Osteoblast (primary cell): ENCODE measurements around the gene SLC22A31. TPM values are rescaled to one million over a fixed set of nuclear protein-coding genes. Genes with fewer than 3 reads are reported as not detected.
A peak's percentile ranks its signal among the peaks of the same experiment; 100 is the strongest.
"Not testable (repeated sequence)": the region's sequence is repeated elsewhere in the genome, so short reads cannot be mapped to it uniquely, and the experiment has no call there.

Experiments
- DNase-seq: peaks from one replicate; pipeline ENCODE4 v3.0.0; 2011; ENCODE audit warnings: low spot score, mixed read lengths; ENCODE audit not compliant: insufficient read length; ENCODE audit errors: missing footprints
- H2AFZ ChIP-seq: 2 replicates; pipeline ENCODE4 v1.6.0; 2011; ENCODE audit warnings: mild to moderate bottlenecking, low read length
- H3K27ac ChIP-seq: 2 replicates; pipeline ENCODE4 v1.5.1; 2011; ENCODE audit warnings: mild to moderate bottlenecking, low read depth, low read length, moderate library complexity
- H3K27me3 ChIP-seq: 2 replicates; pipeline ENCODE4 v1.6.0; 2012; ENCODE audit warnings: mild to moderate bottlenecking, control low read depth, inconsistent platforms, low read length, moderate library complexity; ENCODE audit not compliant: insufficient read depth
- H3K36me3 ChIP-seq: 2 replicates; pipeline ENCODE4 v1.5.1; 2011; ENCODE audit warnings: mild to moderate bottlenecking, low read length, control low read depth, moderate library complexity; ENCODE audit not compliant: insufficient read depth
- H3K4me1 ChIP-seq: 2 replicates; pipeline ENCODE4 v1.5.1; 2011; ENCODE audit warnings: mild to moderate bottlenecking, low read length, control low read depth, moderate library complexity; ENCODE audit not compliant: insufficient read depth
- H3K4me2 ChIP-seq: 2 replicates; pipeline ENCODE4 v1.6.0; 2011; ENCODE audit warnings: mild to moderate bottlenecking, low read length; ENCODE audit not compliant: insufficient read depth
- H3K4me3 ChIP-seq: fragments of 200-600 bp; sonication (generic); 3 replicates; pipeline ENCODE4 v1.5.1; 2012; ENCODE audit warnings: mild to moderate bottlenecking, low read length, inconsistent platforms; ENCODE audit not compliant: insufficient read depth
- H3K79me2 ChIP-seq: 2 replicates; pipeline ENCODE4 v1.6.0; 2012; ENCODE audit warnings: mild to moderate bottlenecking, low read length, control low read depth, inconsistent platforms; ENCODE audit not compliant: insufficient read depth
- H3K9me3 ChIP-seq: 2 replicates; pipeline ENCODE4 v1.5.1; 2011; ENCODE audit warnings: low read depth, low read length, control low read depth
- H4K20me1 ChIP-seq: 2 replicates; pipeline ENCODE4 v1.6.0; 2012; ENCODE audit warnings: mild to moderate bottlenecking, low read length, control low read depth; ENCODE audit not compliant: insufficient read depth
- total RNA-seq: library from RNA; depleted of rRNA; stranded (reverse); fragments of >200 nt; gene quantifications from 2 replicates; pipeline ENCODE4 v1.2.3, GENCODE V29; 2012
- TF ChIP-seq, protein P1 (sequence below): IDR thresholded peaks from 2 replicates; pipeline ENCODE4 v1.5.1; 2011; ENCODE audit warnings: mild to moderate bottlenecking, low read depth, low read length, moderate library complexity; ENCODE audit errors: extremely low read depth

SLC22A31 gene
- total RNA-seq, 1 donor: not detected

DNA sequence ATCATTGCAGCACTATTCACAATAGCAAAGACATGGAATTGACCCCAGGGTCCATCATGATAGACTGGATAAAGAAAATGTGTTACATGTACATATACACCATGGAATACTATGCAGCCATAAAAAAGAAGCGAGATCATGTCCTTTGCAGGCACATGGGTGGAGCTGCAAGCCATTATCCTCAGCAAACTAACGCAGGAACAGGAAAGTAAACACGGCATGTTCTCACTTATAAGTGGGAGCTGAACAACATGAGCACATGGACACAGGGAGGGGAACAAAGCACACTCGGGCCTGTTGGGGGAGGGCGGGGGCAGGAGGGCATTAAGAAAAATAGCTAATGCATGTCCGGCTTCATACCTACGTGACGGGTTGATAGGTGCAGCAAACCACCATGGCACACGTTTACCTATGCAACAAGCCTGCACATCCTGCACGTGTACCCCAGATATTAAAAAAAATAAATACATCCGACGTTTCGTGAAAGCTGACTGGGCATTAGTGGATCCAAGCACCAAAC is 46.1 kb upstream of the SLC22A31 start:
- H3K36me3 ChIP-seq: no peaks in the 10 kb centered on the region
- no peak for DNase-seq
- no peaks in the 10 kb centered on the region for H3K27me3 ChIP-seq
- TF ChIP-seq, protein P1, sequence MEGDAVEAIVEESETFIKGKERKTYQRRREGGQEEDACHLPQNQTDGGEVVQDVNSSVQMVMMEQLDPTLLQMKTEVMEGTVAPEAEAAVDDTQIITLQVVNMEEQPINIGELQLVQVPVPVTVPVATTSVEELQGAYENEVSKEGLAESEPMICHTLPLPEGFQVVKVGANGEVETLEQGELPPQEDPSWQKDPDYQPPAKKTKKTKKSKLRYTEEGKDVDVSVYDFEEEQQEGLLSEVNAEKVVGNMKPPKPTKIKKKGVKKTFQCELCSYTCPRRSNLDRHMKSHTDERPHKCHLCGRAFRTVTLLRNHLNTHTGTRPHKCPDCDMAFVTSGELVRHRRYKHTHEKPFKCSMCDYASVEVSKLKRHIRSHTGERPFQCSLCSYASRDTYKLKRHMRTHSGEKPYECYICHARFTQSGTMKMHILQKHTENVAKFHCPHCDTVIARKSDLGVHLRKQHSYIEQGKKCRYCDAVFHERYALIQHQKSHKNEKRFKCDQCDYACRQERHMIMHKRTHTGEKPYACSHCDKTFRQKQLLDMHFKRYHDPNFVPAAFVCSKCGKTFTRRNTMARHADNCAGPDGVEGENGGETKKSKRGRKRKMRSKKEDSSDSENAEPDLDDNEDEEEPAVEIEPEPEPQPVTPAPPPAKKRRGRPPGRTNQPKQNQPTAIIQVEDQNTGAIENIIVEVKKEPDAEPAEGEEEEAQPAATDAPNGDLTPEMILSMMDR: no peak
- H3K79me2 ChIP-seq: peaks cover 2% of the 10 kb centered on the region
- H4K20me1 ChIP-seq: no peaks in the 10 kb centered on the region
- H3K4me2 ChIP-seq: peak overlapping the region; percentile 76
- peak overlapping the region; percentile 67 for H3K4me3 ChIP-seq
- H2AFZ ChIP-seq: peak overlapping the region; percentile 65
- no peaks in the 10 kb centered on the region for H3K9me3 ChIP-seq
- H3K4me1 ChIP-seq: peaks cover 3% of the 10 kb centered on the region
- H3K27ac ChIP-seq: no peak overlapping the region

DNA sequence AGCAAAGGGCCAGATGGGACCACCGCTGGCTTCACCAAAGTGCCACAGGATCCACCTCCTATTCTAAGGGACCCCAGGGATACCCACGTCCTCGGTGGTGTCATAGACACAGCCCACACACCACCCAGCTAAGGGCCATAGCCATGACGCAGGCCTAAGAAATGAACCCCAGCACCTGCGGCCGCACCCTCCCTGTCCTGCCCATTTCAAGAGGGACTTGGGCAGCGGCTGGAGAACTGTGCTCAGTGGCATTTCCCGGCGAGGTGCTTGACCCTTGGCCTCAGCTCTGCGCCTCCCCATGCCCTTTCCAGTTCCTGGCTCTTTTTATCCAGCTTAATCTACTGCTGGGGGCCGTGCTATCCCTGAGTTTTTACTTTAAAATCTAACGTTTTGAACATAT is 44.4 kb upstream of the SLC22A31 start:
- Histone ChIP-seq H3K79me2 (peaks cover 2% of the 10 kb centered on the region), H3K4me3 (no peak overlapping the region), H2AFZ (no peak overlapping the region), H3K4me1 (peaks cover 3% of the 10 kb centered on the region), H3K27ac (no peak overlapping the region), H3K9me3 (no peaks in the 10 kb centered on the region), H3K36me3 (no peaks in the 10 kb centered on the region), H3K27me3 (no peaks in the 10 kb centered on the region), H4K20me1 (no peaks in the 10 kb centered on the region), H3K4me2 (no peak overlapping the region)
- TF ChIP-seq, protein P1: no peak
- no peak for DNase-seq

DNA sequence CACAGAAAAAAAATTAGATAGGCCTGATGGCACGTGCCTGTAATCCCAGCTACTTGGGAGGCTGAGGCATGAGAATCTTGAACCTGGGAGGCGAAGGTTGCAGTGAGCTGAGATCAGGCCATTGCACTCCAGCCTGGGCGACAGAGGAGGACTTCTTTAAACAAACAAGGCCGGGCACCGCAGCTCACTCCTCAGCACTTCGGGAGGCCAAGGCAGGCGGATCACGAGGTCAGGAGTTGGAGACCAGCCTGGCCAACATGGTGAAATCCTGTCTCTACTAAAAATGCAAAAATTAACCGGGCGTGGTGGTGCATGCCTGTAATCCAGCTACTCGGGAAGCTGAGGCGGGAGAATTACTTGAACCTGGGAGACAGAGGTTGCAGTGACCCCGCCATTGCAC is 43.9 kb upstream of the SLC22A31 start:
- not testable (repeated sequence) for H3K4me1 ChIP-seq, H2AFZ ChIP-seq, H3K79me2 ChIP-seq, DNase-seq, H3K27ac ChIP-seq, H3K9me3 ChIP-seq, H3K36me3 ChIP-seq, H3K4me2 ChIP-seq, H3K27me3 ChIP-seq, H4K20me1 ChIP-seq, H3K4me3 ChIP-seq

DNA sequence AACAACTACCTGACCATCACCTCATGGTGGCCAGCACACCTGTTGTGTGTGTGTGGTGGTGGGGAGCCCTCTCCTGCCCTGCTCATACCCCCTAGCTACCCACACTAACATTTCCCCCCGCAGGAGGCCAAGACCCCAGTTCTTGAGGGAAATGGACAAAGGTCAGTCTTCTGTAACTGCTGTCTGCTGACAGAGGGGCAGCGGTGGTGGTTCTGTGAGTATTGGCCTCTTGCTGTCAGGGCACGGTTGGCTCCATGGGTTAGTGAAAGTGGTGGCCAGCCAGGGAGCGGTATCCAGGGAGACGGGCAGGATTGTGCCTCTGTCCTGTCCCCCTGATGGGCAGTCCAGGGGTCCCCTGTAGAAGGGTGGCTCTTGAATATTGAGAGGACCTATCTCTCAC is 43.3 kb upstream of the SLC22A31 start:
- Histone ChIP-seq H3K27me3 (no peaks in the 10 kb centered on the region), H3K79me2 (peaks cover 2% of the 10 kb centered on the region), H3K36me3 (no peaks in the 10 kb centered on the region)

More for the DNA sequence above, 43.3 kb upstream of the SLC22A31 start:
- H3K4me3 ChIP-seq: no peak overlapping the region
- H3K9me3 ChIP-seq: no peaks in the 10 kb centered on the region
- no peak for DNase-seq
- H3K27ac ChIP-seq: no peak overlapping the region
- no peaks in the 10 kb centered on the region for H4K20me1 ChIP-seq
- H2AFZ ChIP-seq: no peak overlapping the region
- TF ChIP-seq, protein P1: no peak
- peaks cover 3% of the 10 kb centered on the region for H3K4me1 ChIP-seq
- H3K4me2 ChIP-seq: no peak overlapping the region
